A673 (cell line): ENCODE measurements around the gene TFR2.

Experiments
- EZH2 ChIP-seq: fragments of 200-600 bp; sonication (generic); IDR thresholded peaks from 2 replicates; pipeline ENCODE4 v1.6.1; 2017; ENCODE audit warnings: borderline replicate concordance, low read depth, mild to moderate bottlenecking, mixed read lengths, antibody characterized with exemption, low read length; ENCODE audit not compliant: poor library complexity, severe bottlenecking
- TF ChIP-seq, protein P1 (sequence below): fragments of 300-800, 200-600 bp; sonication (generic); conservative IDR thresholded peaks from 2 replicates; pipeline ENCODE4 v1.5.1; 2017; ENCODE audit warnings: low read depth, mild to moderate bottlenecking, antibody characterized with exemption, low read length, moderate library complexity, mixed read lengths

DNA sequence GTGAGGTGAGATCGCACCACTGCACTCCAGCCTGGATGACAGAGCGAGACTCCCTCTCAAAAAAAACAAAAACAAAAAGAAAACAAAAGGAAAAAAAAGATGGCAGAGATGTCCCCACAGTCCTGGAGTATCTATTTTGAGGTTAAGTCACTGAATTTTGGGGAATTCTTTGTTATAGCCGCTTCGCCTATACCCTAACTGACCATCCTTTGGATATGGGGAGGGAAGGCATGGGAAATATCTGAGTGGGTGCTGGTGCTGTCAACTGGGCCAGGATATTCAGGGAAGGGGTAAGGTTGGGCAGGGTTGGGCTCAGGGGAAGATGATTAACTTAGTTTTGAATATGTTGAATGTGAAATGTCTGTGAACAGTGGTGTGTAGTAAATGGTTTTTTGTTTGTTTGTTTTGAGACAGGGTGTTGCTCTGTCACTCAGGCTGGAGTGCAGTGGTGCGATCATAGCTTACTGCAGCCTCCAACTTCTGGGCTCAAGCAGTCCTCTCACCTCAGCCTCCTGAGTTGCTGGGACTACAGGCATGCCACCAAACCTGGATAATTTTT lies 23.9 kb upstream of the TFR2 start:
- TF ChIP-seq, protein P1, sequence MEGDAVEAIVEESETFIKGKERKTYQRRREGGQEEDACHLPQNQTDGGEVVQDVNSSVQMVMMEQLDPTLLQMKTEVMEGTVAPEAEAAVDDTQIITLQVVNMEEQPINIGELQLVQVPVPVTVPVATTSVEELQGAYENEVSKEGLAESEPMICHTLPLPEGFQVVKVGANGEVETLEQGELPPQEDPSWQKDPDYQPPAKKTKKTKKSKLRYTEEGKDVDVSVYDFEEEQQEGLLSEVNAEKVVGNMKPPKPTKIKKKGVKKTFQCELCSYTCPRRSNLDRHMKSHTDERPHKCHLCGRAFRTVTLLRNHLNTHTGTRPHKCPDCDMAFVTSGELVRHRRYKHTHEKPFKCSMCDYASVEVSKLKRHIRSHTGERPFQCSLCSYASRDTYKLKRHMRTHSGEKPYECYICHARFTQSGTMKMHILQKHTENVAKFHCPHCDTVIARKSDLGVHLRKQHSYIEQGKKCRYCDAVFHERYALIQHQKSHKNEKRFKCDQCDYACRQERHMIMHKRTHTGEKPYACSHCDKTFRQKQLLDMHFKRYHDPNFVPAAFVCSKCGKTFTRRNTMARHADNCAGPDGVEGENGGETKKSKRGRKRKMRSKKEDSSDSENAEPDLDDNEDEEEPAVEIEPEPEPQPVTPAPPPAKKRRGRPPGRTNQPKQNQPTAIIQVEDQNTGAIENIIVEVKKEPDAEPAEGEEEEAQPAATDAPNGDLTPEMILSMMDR = no peak
- no peak for TF ChIP-seq EZH2
